OCI-LY7 (cell line): Measurements from ENCODE around the gene FRMD5.

Source experiments
- CTCF ChIP-seq: fragments of 200-600 bp; sonication (generic); conservative IDR thresholded peaks from 2 replicates; pipeline ENCODE4 v1.5.1; 2014; ENCODE audit warnings: mild to moderate bottlenecking, antibody characterized with exemption, low read length, moderate library complexity, mixed read lengths
- EZH2phosphoT487 ChIP-seq: fragments of 200-600 bp; sonication (generic); IDR thresholded peaks from 2 replicates; pipeline ENCODE4 v1.6.1; 2018; ENCODE audit warnings: low read depth, borderline replicate concordance, mild to moderate bottlenecking, mixed run types, antibody characterized with exemption, low read length, moderate library complexity, mixed read lengths

- TF ChIP-seq CTCF: no peak
- no peak for TF ChIP-seq EZH2phosphoT487
Measured at GRCh38 chr15:44015545-44016305, 179.3 kb downstream of the FRMD5 start.
